Activated naive CD4-positive, alpha-beta T cell (primary cell): ENCODE data around the gene MCUB.
"Not testable (repeated sequence)": the region's sequence is repeated elsewhere in the genome, so short reads cannot be mapped to it uniquely, and the experiment has no call there.

ENCODE experiments used
- DNase-seq, 4 experiments: peaks; one replicate each; lab custom pipeline; 2025; lab: John Stamatoyannopoulos, UW

Gene MCUB

DNA sequence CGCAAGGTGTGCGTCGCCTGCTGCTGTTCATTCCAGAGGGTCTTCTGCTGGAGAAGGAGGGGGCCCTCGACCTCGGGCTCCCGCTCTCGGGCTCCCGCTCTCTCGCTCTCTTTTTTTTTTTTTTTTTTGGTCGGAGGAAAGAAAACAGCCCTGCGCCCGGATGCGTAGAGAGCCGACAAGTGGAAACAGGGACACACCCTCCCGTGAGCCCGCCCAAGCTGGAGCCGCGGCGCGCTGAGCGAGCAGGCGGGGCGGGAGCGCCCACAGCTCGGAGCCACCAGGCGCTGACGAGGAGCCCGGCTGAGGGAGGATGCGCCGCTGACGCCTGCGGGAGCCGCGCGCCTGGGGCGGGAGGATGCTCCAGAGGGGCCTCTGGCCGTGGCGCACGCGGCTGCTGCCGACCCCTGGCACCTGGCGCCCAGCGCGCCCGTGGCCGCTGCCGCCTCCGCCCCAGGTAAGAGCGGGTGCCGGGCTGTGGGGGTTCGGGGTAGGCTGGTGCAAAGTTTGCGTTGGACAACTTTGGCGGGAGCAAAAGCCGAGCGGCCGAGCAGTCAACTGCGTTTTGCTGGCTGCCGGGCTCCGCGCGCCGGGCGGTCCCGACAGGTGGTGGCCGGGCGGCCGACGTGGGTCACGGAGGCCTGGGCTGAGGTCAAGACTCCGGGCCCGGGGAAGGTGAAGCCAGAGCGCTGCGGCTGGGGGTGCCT, at the start of gene MCUB:
MCUB (plus strand) TSS at position 264 of the 704 bp plus-strand sequence; CDS start at position 356, 92 bp downstream.
- DNase-seq: peak; percentile 71 to 89 (median 76)

GRCh38 chr4:109510687-109511086, 49.4 kb upstream of the MCUB start:
- DNase-seq: no peak

DNA sequence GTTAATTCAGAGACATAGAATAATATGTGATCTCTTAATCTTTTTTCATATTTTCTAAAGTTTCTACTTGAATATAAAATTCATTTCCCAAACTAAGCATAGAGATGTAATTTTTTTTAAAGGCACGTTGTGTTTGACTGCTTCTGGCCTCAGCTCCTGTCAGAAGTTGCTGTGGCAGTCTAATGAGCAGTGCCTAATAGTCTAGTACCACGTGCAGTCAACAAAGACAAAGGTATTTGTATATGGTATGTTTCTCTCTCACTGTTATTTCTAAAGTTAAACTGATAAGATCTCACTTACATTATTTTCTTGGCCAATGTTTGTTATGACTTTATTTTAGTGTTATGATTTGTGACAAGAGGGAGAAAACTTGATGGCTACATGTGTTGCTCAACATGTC, 48.6 kb upstream of the MCUB start:
- DNase-seq: no peak

GRCh38 chr4:109513368-109513767, 46.7 kb upstream of the MCUB start:
- not testable (repeated sequence) for DNase-seq

- DNase-seq: no peak
Observed at GRCh38 chr4:109532182-109532581, 27.9 kb upstream of the MCUB start.

- no peak for DNase-seq
Observed at GRCh38 chr4:109545401-109545800, 14.6 kb upstream of the MCUB start.

- DNase-seq: no peak
Observed at GRCh38 chr4:109547394-109547793, 12.7 kb upstream of the MCUB start.

DNA sequence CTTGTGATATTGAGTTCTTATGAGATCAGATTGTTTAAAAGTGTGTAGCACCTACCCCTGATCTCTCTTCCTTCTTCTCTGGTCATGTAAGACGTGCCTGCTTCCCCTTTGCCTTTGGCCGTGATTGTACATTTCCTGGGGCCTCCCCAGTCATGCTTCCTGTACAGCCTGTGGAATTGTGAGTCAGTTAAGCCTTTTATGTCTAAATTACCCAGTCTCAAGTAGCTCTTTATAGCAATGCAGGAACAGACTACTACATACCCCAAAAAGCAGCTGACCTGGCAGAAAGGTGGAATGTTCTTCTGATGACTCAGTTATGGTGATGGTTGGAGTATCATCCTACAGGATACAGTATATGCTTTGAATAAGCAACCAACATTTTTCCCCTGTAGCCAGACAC, 11.4 kb upstream of the MCUB start:
- no peak for DNase-seq

GRCh38 chr4:109552237-109552636, 7.8 kb upstream of the MCUB start:
- no peak for DNase-seq

GRCh38 chr4:109553130-109553529, 6.9 kb upstream of the MCUB start:
- DNase-seq: no peak

DNA sequence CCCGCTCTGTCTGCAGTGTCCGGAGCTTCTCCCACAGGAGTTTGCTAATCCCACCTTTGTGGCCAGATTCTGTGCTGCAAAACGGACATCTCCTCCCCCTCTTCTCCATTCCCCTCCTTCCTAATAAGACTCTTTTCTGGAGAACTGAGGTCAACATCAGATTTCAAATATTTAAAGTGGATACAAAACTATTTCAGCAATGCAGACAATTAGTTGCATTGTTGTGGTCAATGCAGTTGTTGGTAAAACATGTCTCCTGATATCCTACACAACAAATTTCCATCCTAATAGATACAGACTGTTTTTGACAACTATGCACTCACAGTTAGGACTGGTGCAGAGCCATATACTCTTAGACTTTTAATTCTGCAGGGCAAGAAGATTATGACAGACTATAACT, 5.1 kb upstream of the MCUB start:
- no peak for DNase-seq

DNA sequence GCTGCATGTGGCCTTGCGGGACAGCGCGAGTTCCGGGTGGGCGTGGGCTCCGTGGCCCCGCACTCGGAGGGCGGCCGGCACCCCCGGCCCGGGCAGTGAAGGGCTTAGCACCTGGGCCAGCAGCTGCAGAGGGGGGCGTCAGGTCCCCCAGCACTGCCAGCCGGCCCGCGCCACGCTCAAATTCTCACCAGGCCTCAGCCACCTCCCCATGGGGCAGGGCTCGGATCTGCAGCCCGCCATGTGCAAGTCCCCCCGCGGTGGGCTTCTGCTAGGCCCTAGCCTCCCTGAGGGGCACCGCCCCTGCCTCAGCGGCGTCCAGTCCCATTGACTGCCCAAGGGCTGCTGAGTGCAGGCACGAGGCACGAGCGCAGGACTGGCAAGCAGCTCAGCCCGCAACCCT, 2.6 kb upstream of the MCUB start:
- no peak for DNase-seq

- DNase-seq: not testable (repeated sequence)
Observed at GRCh38 chr4:109558095-109558494, 2.0 kb upstream of the MCUB start.

GRCh38 chr4:109559625-109559982, 442 bp upstream of the MCUB start:
- peak; percentile 23 to 49 (median 32) for DNase-seq

DNA sequence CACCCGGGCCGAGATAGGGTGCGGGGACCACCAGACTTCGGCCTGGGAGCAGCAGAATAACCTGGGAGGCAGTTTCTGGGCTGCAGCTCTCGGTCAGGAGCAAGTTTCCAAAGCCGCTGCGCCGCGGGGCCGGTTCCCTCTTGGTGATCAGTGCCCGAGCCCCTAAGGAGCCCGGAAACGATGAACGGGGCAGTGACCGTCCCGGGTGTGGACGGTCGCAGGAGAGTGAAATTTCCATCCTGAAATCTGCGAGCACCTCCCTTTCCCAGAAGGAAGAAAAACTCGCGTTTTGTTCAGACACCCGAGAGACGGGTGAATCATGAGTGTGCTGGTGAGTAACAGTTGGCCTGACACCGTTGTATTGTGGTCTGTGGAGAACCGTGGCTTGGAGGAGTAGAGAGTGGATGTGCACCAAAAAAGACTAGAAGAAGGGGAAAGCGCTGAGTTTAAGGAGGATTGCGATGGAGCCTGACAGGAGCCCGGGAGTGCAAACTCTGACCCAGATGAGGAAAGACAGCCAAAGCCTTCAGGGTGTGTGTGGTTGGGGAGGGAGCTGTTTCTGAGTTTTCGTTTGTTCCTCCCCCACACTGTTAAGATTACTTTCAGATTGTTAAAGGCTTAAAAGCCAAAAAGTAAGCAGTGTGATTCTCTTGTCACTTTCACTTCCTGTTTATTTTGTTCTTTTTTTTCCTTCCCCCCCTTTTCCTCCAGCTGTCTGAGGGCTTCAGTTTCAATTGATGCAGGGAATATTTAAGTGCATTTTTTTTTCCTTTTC, 828 bp downstream of the MCUB start:
- peak; percentile 18 to 42 (median 24) for DNase-seq

- DNase-seq: no peak
Observed at GRCh38 chr4:109562457-109563239, 2.6 kb downstream of the MCUB start.

GRCh38 chr4:109571494-109571893, 11.4 kb downstream of the MCUB start:
- DNase-seq: no peak

GRCh38 chr4:109572154-109572553, 12.1 kb downstream of the MCUB start:
- no peak for DNase-seq

DNA sequence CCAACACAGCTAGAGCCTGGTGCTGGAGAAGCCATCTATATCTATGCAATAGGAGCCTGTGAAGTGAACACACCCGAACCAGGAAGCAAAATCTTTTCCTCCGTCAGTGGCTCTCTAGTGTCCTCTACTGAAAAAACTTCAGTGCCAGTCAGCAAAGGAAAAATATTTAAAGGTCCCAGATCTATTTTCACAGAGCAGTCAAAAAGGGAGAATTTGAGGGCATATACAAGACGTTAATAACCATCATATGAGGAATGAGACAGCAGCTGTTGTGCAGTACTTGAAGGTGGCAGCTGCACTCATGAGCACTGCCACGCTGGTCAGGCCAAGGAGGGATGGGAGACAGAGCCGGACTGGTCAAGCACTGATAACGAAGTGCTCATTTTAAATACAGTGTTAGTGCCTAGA, 14.4 kb downstream of the MCUB start:
- DNase-seq: no peak

DNA sequence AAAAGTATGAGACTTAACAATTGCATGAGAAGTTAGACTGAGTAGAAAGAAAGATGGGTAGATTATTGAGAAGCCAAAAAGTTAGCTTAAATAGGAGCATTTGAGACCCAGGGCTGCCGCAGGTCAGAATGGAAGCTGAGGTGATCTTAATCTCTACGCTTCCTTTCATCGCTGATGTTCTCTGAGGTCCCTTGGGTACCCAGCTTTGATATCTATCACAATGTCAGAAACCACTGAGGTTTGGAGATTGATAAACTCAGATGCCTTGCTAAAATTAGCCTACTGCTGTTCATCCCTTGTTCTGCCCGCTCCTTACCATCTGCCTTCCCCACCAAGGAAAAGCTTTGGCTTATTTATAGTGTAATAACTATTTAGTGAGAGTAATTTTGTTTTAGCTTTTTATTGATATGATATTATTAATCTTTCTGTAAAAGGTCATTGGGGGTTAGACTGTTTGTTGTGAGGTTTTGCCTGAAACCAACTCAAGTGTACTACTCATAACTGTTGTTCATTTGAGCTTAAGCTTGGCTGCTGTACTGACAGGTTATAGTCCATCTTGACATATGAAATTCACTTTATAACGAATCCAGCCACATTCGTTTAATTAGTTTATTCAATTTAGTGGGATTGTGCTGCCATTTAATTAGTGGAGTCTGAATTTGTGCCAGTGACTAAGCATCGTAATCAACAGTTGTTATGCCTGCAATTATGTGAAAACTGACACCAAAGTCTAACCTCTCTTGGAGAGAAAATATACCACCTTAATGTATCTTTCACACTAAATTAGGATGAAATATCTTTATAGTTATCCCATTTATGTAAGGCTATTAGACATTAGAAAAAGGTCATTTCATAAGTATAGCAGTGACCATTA, 15.1 kb downstream of the MCUB start:
- no peak for DNase-seq

DNA sequence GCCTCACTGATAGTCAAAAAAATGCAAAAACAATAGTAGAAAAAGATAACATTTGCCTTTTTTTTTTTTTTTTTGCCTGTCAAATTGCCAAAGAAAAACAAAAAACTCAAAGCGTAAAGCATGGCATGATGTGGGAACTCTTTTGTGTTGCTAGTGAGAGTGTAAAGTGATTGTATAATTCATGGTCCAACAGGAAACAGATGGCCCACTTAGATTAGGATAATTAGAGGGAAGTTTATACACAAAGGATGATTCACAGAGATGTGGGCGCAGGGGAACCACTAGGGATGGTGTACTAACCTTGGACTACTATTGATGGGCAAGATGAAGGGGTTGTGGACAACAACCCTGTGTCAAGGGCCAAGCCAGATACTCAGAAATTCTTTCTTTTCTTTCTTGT, 16.4 kb downstream of the MCUB start:
- DNase-seq: no peak

- no peak for DNase-seq
Observed at GRCh38 chr4:109578846-109579245, 18.8 kb downstream of the MCUB start.
